K562 (cell line): Measurements from ENCODE around the gene RPS23. TPM values are rescaled to one million over a fixed set of nuclear protein-coding genes. Genes with fewer than 3 reads are reported as not detected.

Experiments used
- ATAC-seq: fragments of 200-7000 bp; cut with Tn5 transposase; 3 replicates; pipeline ENCODE4 v1.9.1; 2020; ENCODE audit warnings: moderate library complexity
- BruUV-seq: library from RNA; stranded (reverse); fragments of 400-500 nt; replicated peaks from 2 replicates; lab custom pipeline; 2021; lab: Mats Ljungman, UMichigan
- CTCF ChIA-PET: fragments of 300-600 bp; formaldehyde crosslinking; extraction: SDS; loops from one replicate; lab custom pipeline; 2021; ENCODE audit warnings: low intra/inter-chr PET ratio; lab: Yijun Ruan, JAX
- POLR2A ChIA-PET: fragments of 300-600, 350-650 bp; sonication (Branson Sonifier 250); formaldehyde crosslinking; extraction: SDS; loops from one replicate; lab custom pipeline; 2021; ENCODE audit warnings: antibody characterized with exemption, inconsistent platforms; lab: Yijun Ruan, JAX
- DNase-seq, 4 experiments: peaks; one replicate each; pipeline versions ENCODE4 v3.0.0 to v3.0.0-alpha.2; 2011 to 2018; ENCODE audit warnings: low spot score in 3 of 4, mixed read lengths in 3 of 4; ENCODE audit errors: extremely low read depth in 1 of 4
- FAIRE-seq: peaks from 2 replicates; lab custom pipeline; 2011; peaks lifted over from hg19 to GRCh38; lab: Jason Lieb, UNC
- H2AFZ ChIP-seq: 2 replicates; pipeline ENCODE4 v1.6.0; 2011; ENCODE audit warnings: low read depth, low read length, control low read depth, inconsistent platforms
- H3K27ac ChIP-seq: fragments of 200-600 bp; 3 replicates; pipeline ENCODE4 v1.8.0; 2011; ENCODE audit warnings: low read depth, mild to moderate bottlenecking, control low read depth, inconsistent platforms, low read length, moderate library complexity, mixed read lengths; ENCODE audit errors: extremely low read depth
- H3K27me3 ChIP-seq, 2 experiments: fragments of 300-600 bp in 1 of 2; 2 replicates in 1 of 2; 3 replicates in 1 of 2; pipeline versions ENCODE4 v1.6.0 to v1.8.0; 2011; ENCODE audit warnings: inconsistent platforms in 2 of 2, low read length in 2 of 2, mild to moderate bottlenecking in 1 of 2, mixed read lengths in 1 of 2, moderate library complexity in 1 of 2; ENCODE audit not compliant: control insufficient read depth in 2 of 2, insufficient read depth in 2 of 2
- H3K36me3 ChIP-seq: fragments of 300-600 bp; 3 replicates; pipeline ENCODE4 v1.8.0; 2011; ENCODE audit warnings: mild to moderate bottlenecking, low read length, inconsistent platforms; ENCODE audit not compliant: control insufficient read depth, insufficient read depth
- H3K4me1 ChIP-seq, 2 experiments: fragments of 200-600 bp in 1 of 2; replicated peaks in 1 of 2; 2 replicates in 1 of 2; 3 replicates in 1 of 2; pipeline versions ENCODE4 v1.5.1 to v1.8.0; 2011; ENCODE audit warnings: inconsistent platforms in 2 of 2, low read length in 2 of 2, mild to moderate bottlenecking in 1 of 2, mixed read lengths in 1 of 2, moderate library complexity in 1 of 2; ENCODE audit not compliant: control insufficient read depth in 2 of 2, insufficient read depth in 2 of 2
- H3K4me2 ChIP-seq: 2 replicates; pipeline ENCODE4 v1.6.1; 2011; ENCODE audit warnings: low read length, control low read depth, inconsistent platforms, mixed read lengths; ENCODE audit not compliant: insufficient read depth
- H3K4me3 ChIP-seq: fragments of 200-600 bp; sonication (generic), shearing (Covaris generic); 2 replicates; pipeline ENCODE4 v1.5.1; 2016; ENCODE audit warnings: control low read depth, inconsistent platforms
- H3K79me2 ChIP-seq: fragments of 200-600 bp; 3 replicates; pipeline ENCODE4 v1.8.0; 2011; ENCODE audit warnings: low read length, inconsistent platforms; ENCODE audit not compliant: control insufficient read depth, insufficient read depth
- H3K9ac ChIP-seq, 2 experiments: 2 replicates each; pipeline versions ENCODE4 v1.6.0 to v1.6.1; 2011; ENCODE audit warnings: low read depth in 2 of 2, low read length in 2 of 2, control low read depth in 1 of 2, inconsistent platforms in 1 of 2, mild to moderate bottlenecking in 1 of 2, mixed read lengths in 1 of 2; ENCODE audit not compliant: insufficient read depth in 1 of 2
- H3K9me1 ChIP-seq: one replicate; pipeline ENCODE4 v1.6.0; 2011; ENCODE audit warnings: inconsistent platforms, mild to moderate bottlenecking, low read length, moderate library complexity; ENCODE audit not compliant: control insufficient read depth, insufficient read depth
- H3K9me3 ChIP-seq: replicated peaks from 2 replicates; pipeline ENCODE4 v1.5.1; 2011; ENCODE audit warnings: low read depth, low read length, inconsistent platforms; ENCODE audit not compliant: control insufficient read depth, insufficient read depth
- H4K20me1 ChIP-seq: replicated peaks from 2 replicates; pipeline ENCODE4 v1.6.1; 2011; ENCODE audit warnings: low read length, inconsistent platforms, mixed read lengths; ENCODE audit not compliant: control insufficient read depth, insufficient read depth
- CEBPB ChIP-seq: fragments of 450-650 bp; IDR thresholded peaks from 2 replicates; pipeline ENCODE4 v1.6.1; 2016; ENCODE audit warnings: missing genetic modification characterization, missing compliant biosample characterization
- COPS2 ChIP-seq: fragments of 450-650 bp; conservative IDR thresholded peaks from 2 replicates; pipeline ENCODE4 v1.6.1; 2016; ENCODE audit warnings: mild to moderate bottlenecking, moderate library complexity
- DDX20 ChIP-seq: fragments of 450-650 bp; IDR thresholded peaks from 2 replicates; pipeline ENCODE4 v1.6.1; 2016; ENCODE audit warnings: missing genetic modification characterization, low read depth, mild to moderate bottlenecking, missing compliant biosample characterization, moderate library complexity
- DMBX1 ChIP-seq: fragments of 250-450 bp; sonication (Bioruptor Pico); IDR thresholded peaks from 2 replicates; pipeline ENCODE4 v1.8.0; 2022; ENCODE audit warnings: inconsistent platforms, mild to moderate bottlenecking, moderate library complexity, borderline replicate concordance
- ESRRB ChIP-seq: fragments of 250-450 bp; sonication (Bioruptor Pico); IDR thresholded peaks from 2 replicates; pipeline ENCODE4 v1.5.0; 2020; ENCODE audit warnings: mild to moderate bottlenecking, moderate library complexity, borderline replicate concordance
- FIP1L1 ChIP-seq: fragments of 200-400 bp; formaldehyde crosslinking; IDR thresholded peaks from 2 replicates; pipeline ENCODE4 v1.6.1; 2018; ENCODE audit warnings: mild to moderate bottlenecking, low read depth, low read length; ENCODE audit not compliant: poor library complexity, severe bottlenecking
- GTF3C2 ChIP-seq: IDR thresholded peaks from 3 replicates; pipeline ENCODE4 v1.6.1; 2011; ENCODE audit warnings: borderline replicate concordance, mild to moderate bottlenecking, moderate library complexity; ENCODE audit not compliant: insufficient read length; ENCODE audit errors: extremely low read depth
- LARP7 ChIP-seq: fragments of 450-650 bp; IDR thresholded peaks from 2 replicates; pipeline ENCODE4 v1.6.1; 2016
- LCOR ChIP-seq: sonication (generic); formaldehyde crosslinking; IDR thresholded peaks from 2 replicates; pipeline ENCODE4 v1.8.0; 2022; ENCODE audit warnings: mild to moderate bottlenecking, missing genetic modification reagents
- MEIS2 ChIP-seq: fragments of 450-650 bp; IDR thresholded peaks from 2 replicates; pipeline ENCODE4 v1.6.1; 2014; ENCODE audit warnings: mild to moderate bottlenecking; ENCODE audit not compliant: partially characterized antibody
- MTA3 ChIP-seq: fragments of 450-650 bp; formaldehyde crosslinking; IDR thresholded peaks from 2 replicates; pipeline ENCODE4 v1.6.1; 2017; ENCODE audit warnings: mild to moderate bottlenecking, borderline replicate concordance
- NFXL1 ChIP-seq: fragments of 450-650 bp; formaldehyde crosslinking; IDR thresholded peaks from 2 replicates; pipeline ENCODE4 v1.4.0; 2021; ENCODE audit warnings: mild to moderate bottlenecking
- POLR3G ChIP-seq: IDR thresholded peaks from 2 replicates; pipeline ENCODE4 v1.6.1; 2011; ENCODE audit not compliant: insufficient read length, insufficient replicate concordance; ENCODE audit errors: extremely low read depth
- PURB ChIP-seq: sonication (generic); formaldehyde crosslinking; IDR thresholded peaks from 2 replicates; pipeline ENCODE4 v1.9.0; 2021; ENCODE audit warnings: low read depth, mild to moderate bottlenecking, missing genetic modification reagents
- RAD21 ChIP-seq, 2 experiments: fragments of 250-450 bp in 1 of 2; fragments of 450-650 bp in 1 of 2; sonication (Bioruptor Pico) in 1 of 2; formaldehyde crosslinking in 1 of 2; IDR thresholded peaks in 1 of 2; conservative IDR thresholded peaks in 1 of 2; 2 replicates each; pipeline versions ENCODE4 v1.4.0 to v1.8.0; 2020 to 2022; ENCODE audit warnings: mild to moderate bottlenecking in 2 of 2, moderate library complexity in 1 of 2
- RBFOX2 ChIP-seq: fragments of 200-400 bp; formaldehyde crosslinking; IDR thresholded peaks from 2 replicates; pipeline ENCODE4 v1.6.1; 2017; ENCODE audit warnings: low read depth, mild to moderate bottlenecking, low read length, moderate library complexity
- TCFL5 ChIP-seq: fragments of 250-450 bp; sonication (Bioruptor Pico); conservative IDR thresholded peaks from 2 replicates; pipeline ENCODE4 v1.6.1; 2021; ENCODE audit warnings: mild to moderate bottlenecking, moderate library complexity, matching md5 sums
- ZNF324 ChIP-seq: fragments of 250-450 bp; sonication (Bioruptor Pico); IDR thresholded peaks from 2 replicates; pipeline ENCODE4 v1.4.0; 2020; ENCODE audit warnings: mild to moderate bottlenecking
- ZNF384 ChIP-seq: IDR thresholded peaks from 2 replicates; pipeline ENCODE4 v1.6.1; 2012; ENCODE audit warnings: low read depth, low read length, improper control_type of control experiment
- ZNF75A ChIP-seq: fragments of 450-650 bp; formaldehyde crosslinking; IDR thresholded peaks from 2 replicates; pipeline ENCODE4 v1.4.0; 2020; ENCODE audit warnings: mild to moderate bottlenecking
- ZNF766 ChIP-seq: fragments of 200-800 bp; sonication (Bioruptor generic); conservative IDR thresholded peaks from 2 replicates; pipeline ENCODE4 v1.6.1; 2016; ENCODE audit warnings: missing genetic modification characterization, missing compliant biosample characterization
- WGBS: fragments of 100-300 bp; shearing (Covaris generic); methylation state at CpG from one replicate; pipeline ENCODE4 v1.1.6; 2016; ENCODE audit warnings: low coverage, mixed read lengths; ENCODE audit not compliant: insufficient coverage; ENCODE audit errors: missing lambda C conversion rate; 5-methylcytosine and 5-hydroxymethylcytosine counted together
- in situ Hi-C: fragments of 300-500 bp; cut with MboI; formaldehyde crosslinking; loops from 4 replicates; pipeline ENCODE4 v1.15.0; 2018; ENCODE audit warnings: inconsistent platforms, mixed read lengths
- intact Hi-C: fragments of 100-400 bp; cut with micrococcal nuclease; formaldehyde crosslinking; loops from 2 replicates; pipeline ENCODE4 v1.14.2; 2022
- polyA plus RNA-seq, 8 experiments: library from polyadenylated mRNA; depleted of rRNA in 4 of 8; stranded (reverse) in 5 of 8; unstranded in 3 of 8; fragments of >200 nt; fragmentation: Nextera tagmentation in 2 of 8; fragmentation: Illumina TruSeq in 1 of 8; extraction: Ambion mirVana in 2 of 8; extraction: Trizol in 1 of 8; gene quantifications; 2 replicates each; pipeline versions ENCODE4 v1.2.1 to v1.2.3, GENCODE V29; 2011 to 2014; ENCODE audit warnings: inconsistent platforms in 1 of 8, missing spikeins in 1 of 8
- total RNA-seq, 7 experiments: library from RNA; depleted of rRNA in 6 of 7; stranded (reverse); fragments of >200 nt in 6 of 7; fragmentation: Illumina TruSeq in 2 of 7; extraction: Trizol in 2 of 7; gene quantifications; 2 replicates each; pipeline versions ENCODE4 v1.2.1 to v1.2.3, GENCODE V29; 2011 to 2021; ENCODE audit warnings: low replicate concordance in 1 of 7

The RPS23 gene
- total and polyA plus RNA-seq, 9 of the 15 experiments (the other 6 are each of a cell fraction or from before 2014, with no cell fraction given) = 3,252 to 10,689 (median 6,302) TPM

GRCh38 chr5:82296929-82297328, 18.8 kb upstream of the RPS23 start:
- Histone ChIP-seq H3K9ac (no peak overlapping the region), H3K9me3 (no peaks in the 10 kb centered on the region), H3K4me3 (no peak overlapping the region), H3K4me2 (no peak overlapping the region), H3K27ac (no peak overlapping the region), H3K79me2 (no peaks in the 10 kb centered on the region), H2AFZ (no peak overlapping the region), H3K27me3 (no peaks in the 10 kb centered on the region), H4K20me1 (no peaks in the 10 kb centered on the region), H3K4me1 (0 out of 5 replicates have a peak, but pooled peaks cover 0 to 2% of the 10 kb centered on the region in 2 experiments), H3K9me1 (no peaks in the 10 kb centered on the region), H3K36me3 (no peaks in the 10 kb centered on the region)
- ChIA-PET CTCF (no interaction called here), POLR2A (interaction anchor here (1.0 kb wide), 1 partner anchor 9 kb away, joined by 3 read pairs; no protein-coding TSS in a partner anchor)
- in situ Hi-C loops (no loop called here), intact Hi-C loops (loop anchor here (2.0 to 5.0 kb wide), 2 partner anchors 60 to 122 kb away; no protein-coding TSS in a partner anchor)
- BruUV-seq = no TSS peak
- WGBS = 49% methylated on average over 4 of the region's 4 CpGs
- FAIRE-seq (peak; percentile 61), DNase-seq (no peak), ATAC-seq (0 out of 3 replicates have a peak, but pooled peaks have one; percentile 40)
- TF ChIP-seq LCOR (CRISPR knock-in tag) (no peak), ZNF324 (CRISPR knock-in tag) (no peak), ESRRB (CRISPR knock-in tag) (no peak), NFXL1 (CRISPR knock-in tag) (no peak), LARP7 (no peak), DMBX1 (CRISPR knock-in tag) (no peak), RBFOX2 (no peak), GTF3C2 (no peak), PURB (CRISPR knock-in tag) (no peak), RAD21 (CRISPR knock-in tag; conservative IDR thresholded peaks at IDR 0.05 in 1 of 2, IDR thresholded peaks at IDR 0.05 in 1 of 2) (peak in 1 of 2 experiments; percentile 60; a peak in 2 of 4 replicates), ZNF75A (CRISPR knock-in tag) (no peak), MEIS2 (no peak), ZNF766 (CRISPR knock-in tag) (no peak), COPS2 (no peak), TCFL5 (CRISPR knock-in tag) (no peak), ZNF384 (no peak), CEBPB (tag) (peak; percentile 34; the same call in 1 of the 2 replicates), POLR3G (no peak), MTA3 (no peak), DDX20 (no peak), FIP1L1 (no peak)
